ENCODE data around the gene IER5L. TPM values are rescaled to one million over a fixed set of nuclear protein-coding genes. Genes with fewer than 3 reads are reported as not detected.

The IER5L gene
- total and polyA plus RNA-seq, 2 experiments from 2014 or later, result 4.3 to 81.7 TPM

GRCh38 chr9:129221233-129221632, 43.2 kb upstream of the IER5L start:
- no peak for DNase-seq
- Histone ChIP-seq H3K79me2 (ENCODE audit: insufficient read depth) (no peaks in the 10 kb centered on the region), H3K27me3 (replicated peaks; ENCODE audit: insufficient read depth) (no peaks in the 10 kb centered on the region), H4K20me1 (ENCODE audit: insufficient read depth) (no peaks in the 10 kb centered on the region), H3K36me3 (ENCODE audit: low read depth) (no peaks in the 10 kb centered on the region), H3K9me2 (ENCODE audit: insufficient read depth) (no peaks in the 10 kb centered on the region), H3F3A (ENCODE audit: insufficient read depth) (no peaks in the 10 kb centered on the region), H3K27ac (no peak overlapping the region), H3K4me2 (ENCODE audit: unreplicated experiment) (no peak overlapping the region), H3K9me3 (ENCODE audit: low read depth) (no peaks in the 10 kb centered on the region), H2AFZ (no peak overlapping the region), H3K4me1 (ENCODE audit: insufficient read depth) (no peaks in the 10 kb centered on the region), H3K9ac (no peak overlapping the region), H3K4me3 (no peak overlapping the region)
- in situ Hi-C loops (cut with MboI), result no loop called here
- 88 to 90% methylated on average over 7 of the region's 7 CpGs for WGBS, 2 experiments (ENCODE audit: low coverage in 1 of 2, low lambda C conversion rate in 2 of 2, missing lambda C conversion rate in 2 of 2)
- TF ChIP-seq EZH2 (IDR thresholded peaks at IDR 0.05; ENCODE audit: insufficient read depth, poor library complexity, severe bottlenecking), result no peak
- no peak for TF ChIP-seq EZH2phosphoT487 (IDR thresholded peaks at IDR 0.05; ENCODE audit: insufficient read depth, low read depth)

GRCh38 chr9:129220771-129221170, 42.7 kb upstream of the IER5L start:
- Histone ChIP-seq H3K27ac (no peak overlapping the region), H3K9me3 (ENCODE audit: low read depth) (no peaks in the 10 kb centered on the region), H4K20me1 (ENCODE audit: insufficient read depth) (no peaks in the 10 kb centered on the region), H3K27me3 (replicated peaks; ENCODE audit: insufficient read depth) (no peaks in the 10 kb centered on the region), H3K79me2 (ENCODE audit: insufficient read depth) (no peaks in the 10 kb centered on the region), H3K9ac (no peak overlapping the region), H3K4me2 (ENCODE audit: unreplicated experiment) (no peak overlapping the region), H3F3A (ENCODE audit: insufficient read depth) (no peaks in the 10 kb centered on the region), H3K4me3 (no peak overlapping the region), H3K4me1 (ENCODE audit: insufficient read depth) (no peaks in the 10 kb centered on the region), H3K9me2 (ENCODE audit: insufficient read depth) (no peaks in the 10 kb centered on the region), H3K36me3 (ENCODE audit: low read depth) (no peaks in the 10 kb centered on the region), H2AFZ (no peak overlapping the region)
- WGBS, 2 experiments (ENCODE audit: low coverage in 1 of 2, low lambda C conversion rate in 2 of 2, missing lambda C conversion rate in 2 of 2), result 91 to 96% methylated on average over 6 of the region's 6 CpGs
- in situ Hi-C loops (cut with MboI), result no loop called here
- TF ChIP-seq EZH2 (IDR thresholded peaks at IDR 0.05; ENCODE audit: insufficient read depth, poor library complexity, severe bottlenecking), result no peak
- no peak for TF ChIP-seq EZH2phosphoT487 (IDR thresholded peaks at IDR 0.05; ENCODE audit: insufficient read depth, low read depth)
- no peak for DNase-seq

GRCh38 chr9:129218918-129219317, 40.9 kb upstream of the IER5L start:
- Histone ChIP-seq H3K9me3 (ENCODE audit: low read depth) (no peaks in the 10 kb centered on the region), H3F3A (ENCODE audit: insufficient read depth) (no peaks in the 10 kb centered on the region), H3K4me2 (ENCODE audit: unreplicated experiment) (no peak overlapping the region), H3K9ac (no peak overlapping the region), H2AFZ (no peak overlapping the region), H3K4me1 (ENCODE audit: insufficient read depth) (no peaks in the 10 kb centered on the region), H3K79me2 (ENCODE audit: insufficient read depth) (no peaks in the 10 kb centered on the region), H3K27ac (no peak overlapping the region), H3K27me3 (replicated peaks; ENCODE audit: insufficient read depth) (no peaks in the 10 kb centered on the region), H3K9me2 (ENCODE audit: insufficient read depth) (no peaks in the 10 kb centered on the region), H4K20me1 (ENCODE audit: insufficient read depth) (no peaks in the 10 kb centered on the region), H3K36me3 (ENCODE audit: low read depth) (no peaks in the 10 kb centered on the region), H3K4me3 (no peak overlapping the region)
- TF ChIP-seq EZH2 (IDR thresholded peaks at IDR 0.05; ENCODE audit: insufficient read depth, poor library complexity, severe bottlenecking) (no peak), EZH2phosphoT487 (IDR thresholded peaks at IDR 0.05; ENCODE audit: insufficient read depth, low read depth) (no peak)
- WGBS, 2 experiments (ENCODE audit: low coverage in 1 of 2, low lambda C conversion rate in 2 of 2, missing lambda C conversion rate in 2 of 2), result 83 to 84% methylated on average over 9 of the region's 9 CpGs
- in situ Hi-C loops (cut with MboI), result no loop called here
- DNase-seq, result no peak

- no peaks in the 10 kb centered on the region for H3K9me2 ChIP-seq (ENCODE audit: insufficient read depth)
- H3F3A ChIP-seq (ENCODE audit: insufficient read depth), result no peaks in the 10 kb centered on the region
- no peaks in the 10 kb centered on the region for H3K79me2 ChIP-seq (ENCODE audit: insufficient read depth)
- no peaks in the 10 kb centered on the region for H3K36me3 ChIP-seq (ENCODE audit: low read depth)
- no peaks in the 10 kb centered on the region for H3K4me1 ChIP-seq (ENCODE audit: insufficient read depth)
- no peak overlapping the region for H3K27ac ChIP-seq
- TF ChIP-seq EZH2 (IDR thresholded peaks at IDR 0.05; ENCODE audit: insufficient read depth, poor library complexity, severe bottlenecking) (no peak), EZH2phosphoT487 (IDR thresholded peaks at IDR 0.05; ENCODE audit: insufficient read depth, low read depth) (no peak)
- no peaks in the 10 kb centered on the region for H4K20me1 ChIP-seq (ENCODE audit: insufficient read depth)
- no peaks in the 10 kb centered on the region for H3K27me3 ChIP-seq (replicated peaks; ENCODE audit: insufficient read depth)
- H3K9ac ChIP-seq, result no peak overlapping the region
- no peak for DNase-seq
- H3K4me3 ChIP-seq, result no peak overlapping the region
- in situ Hi-C loops (cut with MboI), result no loop called here
- no peaks in the 10 kb centered on the region for H3K9me3 ChIP-seq (ENCODE audit: low read depth)
- WGBS, 2 experiments (ENCODE audit: low coverage in 1 of 2, low lambda C conversion rate in 2 of 2, missing lambda C conversion rate in 2 of 2), result 73 to 78% methylated on average over 6 of the region's 6 CpGs
- no peak overlapping the region for H3K4me2 ChIP-seq (ENCODE audit: unreplicated experiment)
- no peak overlapping the region for H2AFZ ChIP-seq
Measured at GRCh38 chr9:129218272-129218625, 40.2 kb upstream of the IER5L start.

GRCh38 chr9:129213551-129213950, 35.5 kb upstream of the IER5L start:
- no peaks in the 10 kb centered on the region for H3K9me3 ChIP-seq (ENCODE audit: low read depth)
- H3K4me3 ChIP-seq, result no peak overlapping the region
- no peaks in the 10 kb centered on the region for H3K36me3 ChIP-seq (ENCODE audit: low read depth)
- H3K4me2 ChIP-seq (ENCODE audit: unreplicated experiment), result no peak overlapping the region
- H3K4me1 ChIP-seq (ENCODE audit: insufficient read depth), result no peaks in the 10 kb centered on the region
- no peaks in the 10 kb centered on the region for H3K9me2 ChIP-seq (ENCODE audit: insufficient read depth)
- H2AFZ ChIP-seq, result no peak overlapping the region
- no peak for DNase-seq
- no peaks in the 10 kb centered on the region for H4K20me1 ChIP-seq (ENCODE audit: insufficient read depth)
- no peak overlapping the region for H3K27ac ChIP-seq
- no peaks in the 10 kb centered on the region for H3K27me3 ChIP-seq (replicated peaks; ENCODE audit: insufficient read depth)
- 93 to 94% methylated on average over 5 of the region's 5 CpGs for WGBS, 2 experiments (ENCODE audit: low coverage in 1 of 2, low lambda C conversion rate in 2 of 2, missing lambda C conversion rate in 2 of 2)
- H3K79me2 ChIP-seq (ENCODE audit: insufficient read depth), result no peaks in the 10 kb centered on the region
- H3K9ac ChIP-seq, result no peak overlapping the region
- no peaks in the 10 kb centered on the region for H3F3A ChIP-seq (ENCODE audit: insufficient read depth)
- in situ Hi-C loops (cut with MboI), result no loop called here
- TF ChIP-seq EZH2phosphoT487 (IDR thresholded peaks at IDR 0.05; ENCODE audit: insufficient read depth, low read depth), result no peak
- no peak for TF ChIP-seq EZH2 (IDR thresholded peaks at IDR 0.05; ENCODE audit: insufficient read depth, poor library complexity, severe bottlenecking)

Data from GM23248 (cell line).